GM18870 (cell line): Measurements from ENCODE around the gene APBA1.
"Not testable (repeated sequence)": the region's sequence is repeated elsewhere in the genome, so short reads cannot be mapped to it uniquely, and the experiment has no call there.

Experiments
- ATAC-seq: cut with Tn5 transposase; IDR thresholded peaks from one replicate; pipeline ENCODE4 v1.9.1; 2021; ENCODE audit warnings: moderate library complexity; ENCODE audit not compliant: unreplicated experiment

The APBA1 gene

GRCh38 chr9:69420611-69421270 is 251.4 kb downstream of the APBA1 start:
- no peak for ATAC-seq

GRCh38 chr9:69412741-69413150 is 259.4 kb downstream of the APBA1 start:
- no peak for ATAC-seq

- ATAC-seq = no peak
Observed at GRCh38 chr9:69411931-69412740, 260.0 kb downstream of the APBA1 start.

- ATAC-seq = no peak
Observed at GRCh38 chr9:69411246-69411645, 260.9 kb downstream of the APBA1 start.

DNA sequence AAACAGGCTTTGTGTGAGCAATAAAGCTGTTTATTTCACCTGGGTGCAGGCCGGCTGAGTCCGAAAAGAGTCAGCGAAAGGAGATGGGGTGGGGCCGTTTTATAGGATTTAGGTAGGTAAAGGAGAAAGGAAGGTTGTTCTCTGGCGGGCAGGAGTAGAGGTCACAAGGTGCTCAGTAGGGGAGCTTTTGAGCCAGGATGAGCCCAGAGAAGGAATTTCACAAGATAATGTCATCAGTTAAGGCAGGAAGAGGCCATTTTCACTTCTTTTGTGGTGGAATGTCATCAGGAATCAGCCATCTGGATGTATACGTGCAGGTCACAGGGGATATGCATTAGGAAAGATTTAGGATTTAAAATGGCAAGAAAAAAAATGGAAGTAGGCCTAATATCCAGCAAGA is 262.2 kb downstream of the APBA1 start:
- ATAC-seq = not testable (repeated sequence)

- no peak for ATAC-seq
Observed at GRCh38 chr9:69400470-69400869, 271.7 kb downstream of the APBA1 start.

DNA sequence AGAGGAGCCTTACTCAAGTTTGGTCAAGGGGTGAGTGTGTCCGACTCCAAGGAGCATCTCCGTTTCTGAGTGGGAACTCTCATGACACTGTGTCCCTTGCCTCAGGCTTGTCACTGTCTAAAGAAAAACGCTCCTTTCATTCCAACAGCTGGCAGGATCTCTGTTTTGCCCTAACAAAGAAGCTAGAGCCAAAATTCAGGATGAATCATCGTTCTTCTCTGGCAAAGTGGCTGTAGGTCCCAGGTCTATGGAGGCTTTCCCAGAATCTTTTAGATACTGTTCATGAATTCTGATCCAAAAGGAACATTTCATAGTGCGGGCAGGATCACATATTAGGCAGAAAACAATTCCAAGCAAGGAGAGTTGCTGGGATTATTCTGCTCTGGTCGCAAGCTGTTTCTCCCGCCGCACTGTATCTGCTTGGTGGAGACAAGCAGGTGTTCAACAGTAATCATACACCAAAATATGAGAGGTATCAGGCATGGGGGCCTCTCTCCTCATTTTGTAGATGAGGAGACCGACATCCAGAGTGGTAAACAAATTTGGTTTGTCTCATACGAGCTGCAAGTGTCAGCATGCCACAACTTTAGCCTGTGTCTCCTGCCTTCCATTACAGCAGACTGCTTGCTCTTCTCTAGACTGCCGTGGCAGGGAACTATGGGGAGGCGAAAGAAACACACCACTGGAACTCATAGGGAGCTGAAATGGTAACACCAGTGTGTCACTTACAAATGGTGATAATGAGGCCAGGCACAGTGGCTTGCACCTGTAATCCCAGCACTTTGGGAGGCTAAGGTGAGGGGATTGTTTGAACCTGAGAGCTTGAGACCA is 274.6 kb downstream of the APBA1 start:
- ATAC-seq = no peak

- no peak for ATAC-seq
Observed at GRCh38 chr9:69396759-69397158, 275.4 kb downstream of the APBA1 start.

DNA sequence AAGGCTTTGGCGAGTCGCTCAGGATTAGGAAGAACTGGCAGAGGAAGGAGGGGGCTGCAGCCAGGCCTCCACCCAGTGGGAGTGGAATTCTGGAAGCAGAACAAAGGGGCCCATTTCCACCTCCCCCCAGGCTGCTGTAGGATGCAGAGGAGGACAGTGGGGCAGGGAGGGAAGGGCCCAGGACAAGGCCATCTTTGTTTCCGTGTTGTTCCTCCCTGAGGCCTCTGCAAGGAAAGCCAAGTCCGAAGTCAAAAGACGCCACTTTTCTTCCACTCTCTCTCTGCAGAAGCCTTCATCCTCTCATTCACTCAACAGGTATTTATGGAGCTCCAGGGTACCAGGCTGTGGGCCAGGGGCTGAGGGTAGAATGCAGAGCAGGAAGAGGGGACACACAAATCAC is 276.5 kb downstream of the APBA1 start:
- no peak for ATAC-seq

- ATAC-seq = no peak
Observed at GRCh38 chr9:69393425-69393824, 278.7 kb downstream of the APBA1 start.

- ATAC-seq = no peak
Observed at GRCh38 chr9:69392826-69393225, 279.3 kb downstream of the APBA1 start.

GRCh38 chr9:69391946-69392345 is 280.2 kb downstream of the APBA1 start:
- no peak for ATAC-seq

- ATAC-seq = no peak
Observed at GRCh38 chr9:69391487-69391886, 280.7 kb downstream of the APBA1 start.

DNA sequence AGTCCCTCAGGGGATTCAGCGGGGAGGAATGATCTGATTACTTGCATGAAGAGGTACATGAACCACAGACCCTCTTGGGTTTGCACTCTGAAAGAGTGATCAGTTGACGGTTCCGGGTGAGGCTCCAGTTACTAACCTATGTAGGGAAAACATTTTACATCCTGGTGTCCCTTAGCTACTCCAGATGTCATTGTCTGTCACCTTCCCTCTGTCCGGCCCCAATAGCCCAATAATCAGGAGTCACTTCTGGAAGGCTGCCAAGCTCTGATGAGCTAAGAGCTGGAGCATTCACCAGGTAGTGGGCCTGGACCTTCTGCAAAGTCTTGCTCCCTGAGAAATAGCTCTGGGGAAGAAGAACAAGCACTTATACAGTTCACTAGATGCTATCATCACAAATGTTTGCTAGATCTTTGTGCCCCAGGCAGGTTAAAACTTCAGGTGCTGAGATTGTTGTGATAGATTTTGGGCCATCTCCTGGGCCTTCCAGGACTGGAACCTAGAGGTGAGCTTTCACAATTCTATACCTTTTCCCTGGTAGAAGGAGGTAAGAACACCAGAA is 282.7 kb downstream of the APBA1 start:
- ATAC-seq = no peak

DNA sequence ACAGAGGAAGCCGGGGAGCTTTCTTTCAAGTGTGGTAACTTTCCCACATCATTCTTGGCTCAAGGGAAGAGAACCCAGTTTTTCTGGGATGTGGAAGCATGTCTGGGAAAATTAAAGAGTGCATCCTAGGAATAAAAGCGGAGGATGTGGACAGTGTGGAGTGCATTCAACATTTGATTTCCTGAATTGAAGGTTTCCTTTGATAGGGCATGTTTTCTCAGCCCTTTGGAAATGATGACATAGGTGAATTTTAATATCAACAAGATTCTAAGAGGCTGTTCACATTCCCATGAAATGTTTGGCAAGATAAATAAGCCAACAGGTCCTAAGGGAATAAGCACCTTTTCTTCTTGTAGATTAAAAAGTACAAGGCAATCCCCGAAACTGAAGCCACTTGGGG is 283.6 kb downstream of the APBA1 start:
- no peak for ATAC-seq

DNA sequence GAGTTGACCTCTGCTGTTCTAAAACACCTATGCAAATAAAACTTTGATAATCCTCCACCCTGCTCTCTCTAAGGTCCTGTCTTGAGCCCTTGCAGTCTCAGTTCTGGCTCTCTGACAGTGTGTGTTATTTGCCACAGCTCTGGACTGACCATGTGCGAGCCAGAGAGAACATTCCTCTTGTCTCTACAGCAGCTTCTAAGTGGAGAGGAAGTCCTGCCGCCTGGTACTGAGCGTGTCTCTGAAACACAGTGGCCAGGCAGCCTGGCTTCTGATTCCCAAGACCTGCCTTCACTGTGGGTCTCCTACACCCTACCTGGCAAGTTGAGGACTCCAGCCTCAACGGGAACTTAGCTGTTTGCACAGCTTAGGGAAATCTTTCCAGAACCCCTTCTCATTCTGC is 285.5 kb downstream of the APBA1 start:
- ATAC-seq = no peak

- ATAC-seq = no peak
Observed at GRCh38 chr9:69385581-69386033, 286.6 kb downstream of the APBA1 start.

DNA sequence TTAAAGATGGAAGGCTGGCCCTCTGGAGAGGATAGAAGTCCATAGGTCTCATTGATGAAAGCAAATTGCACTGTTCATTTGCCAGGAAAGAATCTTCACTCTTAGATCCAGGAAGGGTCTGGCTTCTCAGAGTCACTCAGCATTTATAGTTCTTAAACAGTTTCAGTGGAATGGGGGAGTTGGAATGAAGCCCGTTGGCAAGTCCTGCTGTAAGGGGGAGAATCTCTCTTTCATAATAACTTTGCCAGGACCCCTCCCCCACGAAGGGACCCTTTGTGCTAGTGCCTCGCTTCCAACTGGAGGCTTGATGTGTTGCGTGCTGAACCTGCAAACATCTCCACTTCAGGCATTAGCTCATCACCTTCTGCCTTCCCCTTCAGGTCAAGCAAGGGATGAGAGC is 290.0 kb downstream of the APBA1 start:
- ATAC-seq = no peak

DNA sequence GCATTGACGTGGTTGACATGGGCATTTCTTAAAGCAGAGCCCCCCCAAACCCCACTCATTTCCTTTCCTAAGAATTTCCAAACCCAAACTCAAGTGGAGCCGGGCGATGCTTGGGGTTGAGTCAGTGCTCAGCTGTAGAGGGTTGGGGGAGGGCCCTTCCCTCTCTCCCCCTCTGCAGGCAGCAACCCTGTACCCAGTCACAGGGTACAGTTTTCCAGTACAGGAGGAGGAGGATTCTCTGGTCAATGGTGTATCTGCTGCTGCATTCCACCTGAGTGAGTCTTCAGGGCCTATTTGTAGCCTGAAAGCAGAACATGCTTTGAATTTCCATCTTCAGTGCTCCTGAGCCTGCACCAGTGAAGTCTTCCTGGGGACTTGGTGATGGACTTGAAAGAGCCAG is 291.4 kb downstream of the APBA1 start:
- ATAC-seq = no peak

DNA sequence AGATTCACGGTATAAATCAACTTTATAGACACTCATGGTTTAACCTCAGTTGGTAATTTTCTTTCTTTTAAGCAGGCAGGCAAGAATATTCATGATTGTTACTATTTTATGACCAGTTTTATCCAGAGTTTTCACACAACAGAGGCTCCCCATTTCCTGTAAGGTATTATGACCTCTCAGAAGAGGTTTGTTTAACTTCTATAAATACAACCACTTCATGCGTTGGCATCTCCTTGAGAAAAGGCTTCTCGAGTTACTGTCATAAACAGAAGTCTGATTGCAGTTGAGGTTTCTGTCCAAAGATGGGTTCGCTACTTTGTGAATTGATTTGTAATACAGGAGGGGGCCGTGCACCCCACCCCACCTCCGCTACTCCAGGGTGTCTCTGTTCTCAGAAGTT is 291.9 kb downstream of the APBA1 start:
- no peak for ATAC-seq

- no peak for ATAC-seq
Observed at GRCh38 chr9:69379270-69379982, 292.7 kb downstream of the APBA1 start.
